Left lung (tissue), 10 donors: Measurements from ENCODE around the gene FAXDC2. TPM values are rescaled to one million over a fixed set of nuclear protein-coding genes. Genes with fewer than 3 reads are reported as not detected.
A peak's percentile ranks its signal among the peaks of the same experiment; 100 is the strongest.

ENCODE experiments used
- ATAC-seq: fragments of 200-7000 bp; cut with Tn5 transposase; one replicate; pipeline ENCODE4 v1.9.1; 2020; ENCODE audit warnings: moderate library complexity
- DNase-seq, 4 donors: peaks; one replicate each; pipeline ENCODE4 v3.0.0-alpha.2; 2013 to 2020
- H3K27ac ChIP-seq, 2 donors: fragments of 200-600 bp; sonication (generic) in 1 of 2; one replicate each; pipeline versions ENCODE4 v1.5.0 to v1.8.0; 2020 to 2021
- H3K27me3 ChIP-seq, 2 donors: fragments of 200-600 bp; sonication (generic) in 1 of 2; one replicate each; pipeline versions ENCODE4 v1.5.0 to v1.8.0; 2020 to 2021
- H3K36me3 ChIP-seq, 2 donors: fragments of 200-600 bp; sonication (generic) in 1 of 2; one replicate each; pipeline versions ENCODE4 v1.5.0 to v1.8.0; 2020 to 2021
- H3K4me1 ChIP-seq, 2 donors: fragments of 200-600 bp; one replicate each; pipeline ENCODE4 v1.8.0; 2021
- H3K4me3 ChIP-seq, 2 donors: fragments of 200-600 bp; sonication (generic) in 1 of 2; one replicate each; pipeline versions ENCODE4 v1.5.0 to v1.8.0; 2020 to 2021; ENCODE audit warnings: mild to moderate bottlenecking in 1 of 2
- H3K9me3 ChIP-seq, 2 donors: fragments of 200-600 bp; sonication (generic) in 1 of 2; one replicate each; pipeline versions ENCODE4 v1.5.0 to v1.8.0; 2020 to 2021
- intact Hi-C, 2 donors: fragments of 100-400 bp; cut with DNase I; formaldehyde crosslinking; loops; one replicate each; pipeline versions ENCODE4 v1.11.2 to v1.14.2; 2022
- polyA plus RNA-seq, 6 donors: library from polyadenylated mRNA; unstranded; fragments of 120-200 nt; gene quantifications; one replicate each; pipeline ENCODE4 v1.2.1, GENCODE V29; 2013; ENCODE audit not compliant: insufficient read length in 6 of 6
- total RNA-seq, 2 donors: library from RNA; stranded (reverse); fragmentation: NEBNext Ultra II Directional; extraction: Animal tissue kit (Norgen Biotek cat#: 25700); gene quantifications; one replicate each; pipeline ENCODE4 v1.2.1, GENCODE V29; 2021
- TF ChIP-seq, protein P1 (sequence below), 2 donors: fragments of 200-600 bp; sonication (generic) in 1 of 2; IDR thresholded peaks; one replicate each; pipeline versions ENCODE4 v1.5.0 to v1.8.0; 2021; ENCODE audit warnings: antibody characterized with exemption in 2 of 2
- donor health status: DM: no; HTN: yes; CAD: no.
- donor health status: DM: no; HTN: no; CAD: no.

The FAXDC2 gene
- total and polyA plus RNA-seq, 8 donors, result 17.9 to 55.3 (median 37.0) TPM

DNA sequence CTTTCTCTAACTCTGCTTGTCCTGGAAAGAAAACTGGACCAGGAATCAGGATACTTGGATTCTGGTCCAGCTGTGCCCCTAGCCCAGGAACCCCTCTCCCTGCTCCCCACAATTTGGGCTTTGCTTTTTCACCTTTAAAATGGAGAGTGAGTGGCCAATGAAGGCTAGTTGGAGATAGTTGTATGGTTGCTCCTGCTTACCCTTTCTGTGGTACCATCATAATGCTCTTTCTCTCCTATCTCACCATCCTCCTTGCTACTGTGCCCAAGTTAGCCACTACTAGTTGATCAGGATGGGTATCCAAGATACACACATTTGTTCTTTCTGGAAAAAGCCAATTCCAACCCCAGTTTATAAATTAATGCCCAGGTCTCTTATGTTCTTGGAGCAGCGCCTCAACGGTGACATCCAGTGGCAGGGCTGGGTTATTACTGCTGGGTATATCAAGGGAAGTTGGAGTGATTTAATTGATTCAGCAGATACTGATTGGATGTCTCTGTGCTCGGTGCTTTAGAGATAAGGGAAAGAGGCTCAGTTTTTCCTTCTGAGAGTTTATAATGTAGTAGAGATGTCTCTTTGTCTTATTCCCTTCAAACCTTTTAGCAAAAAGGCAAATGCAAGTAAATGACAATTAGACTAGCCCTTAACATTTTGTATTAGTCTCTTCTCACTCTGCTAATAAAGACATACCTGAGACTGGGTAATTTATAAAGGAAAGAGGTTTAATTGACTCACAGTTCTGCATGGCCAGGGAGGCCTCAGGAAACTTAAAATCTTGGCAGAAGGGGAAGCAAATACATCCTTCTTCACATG lies 38.5 kb downstream of the FAXDC2 start:
- Histone ChIP-seq H3K27ac (no peak overlapping the region), H3K36me3 (peaks cover 0 to 99% of the 10 kb centered on the region in 2 donors), H3K9me3 (no peaks in the 10 kb centered on the region), H3K4me1 (peaks cover 0 to 16% of the 10 kb centered on the region in 2 donors), H3K27me3 (no peaks in the 10 kb centered on the region), H3K4me3 (no peak overlapping the region)
- TF ChIP-seq, protein P1, sequence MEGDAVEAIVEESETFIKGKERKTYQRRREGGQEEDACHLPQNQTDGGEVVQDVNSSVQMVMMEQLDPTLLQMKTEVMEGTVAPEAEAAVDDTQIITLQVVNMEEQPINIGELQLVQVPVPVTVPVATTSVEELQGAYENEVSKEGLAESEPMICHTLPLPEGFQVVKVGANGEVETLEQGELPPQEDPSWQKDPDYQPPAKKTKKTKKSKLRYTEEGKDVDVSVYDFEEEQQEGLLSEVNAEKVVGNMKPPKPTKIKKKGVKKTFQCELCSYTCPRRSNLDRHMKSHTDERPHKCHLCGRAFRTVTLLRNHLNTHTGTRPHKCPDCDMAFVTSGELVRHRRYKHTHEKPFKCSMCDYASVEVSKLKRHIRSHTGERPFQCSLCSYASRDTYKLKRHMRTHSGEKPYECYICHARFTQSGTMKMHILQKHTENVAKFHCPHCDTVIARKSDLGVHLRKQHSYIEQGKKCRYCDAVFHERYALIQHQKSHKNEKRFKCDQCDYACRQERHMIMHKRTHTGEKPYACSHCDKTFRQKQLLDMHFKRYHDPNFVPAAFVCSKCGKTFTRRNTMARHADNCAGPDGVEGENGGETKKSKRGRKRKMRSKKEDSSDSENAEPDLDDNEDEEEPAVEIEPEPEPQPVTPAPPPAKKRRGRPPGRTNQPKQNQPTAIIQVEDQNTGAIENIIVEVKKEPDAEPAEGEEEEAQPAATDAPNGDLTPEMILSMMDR (IDR thresholded peaks at IDR 0.05), result peak; percentile 68 to 93
- intact Hi-C loops, result loop anchor here in 1 of 2 donors (5.0 kb wide), 1 partner anchor 160 kb away; no protein-coding TSS in a partner anchor
- ATAC-seq (peak; percentile 89), DNase-seq (peak in 3 of 4 donors; percentile 33 to 67 (median 52))

DNA sequence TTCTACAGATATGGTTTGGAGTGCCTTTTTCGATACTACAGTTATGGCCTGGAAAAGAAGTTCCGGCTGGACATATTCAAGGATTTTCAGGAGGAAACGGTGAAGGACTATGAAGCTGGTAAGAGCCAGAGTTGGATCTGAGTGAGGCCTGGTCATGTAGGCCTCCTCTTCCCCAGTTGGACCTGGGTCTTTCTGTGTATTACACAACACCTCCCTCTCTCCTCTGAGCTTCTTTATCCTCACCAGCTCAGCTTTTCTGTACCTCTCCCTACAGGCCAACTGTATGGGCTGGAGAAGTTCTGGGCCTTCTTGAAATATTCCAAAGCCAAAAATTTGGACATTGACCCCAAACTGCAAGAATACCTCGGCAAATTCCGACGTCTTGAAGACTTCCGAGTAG lies 39.2 kb downstream of the FAXDC2 start:
- ATAC-seq (no peak), DNase-seq (no peak)
- peaks cover 0 to 16% of the 10 kb centered on the region in 2 donors for H3K4me1 ChIP-seq
- H3K9me3 ChIP-seq, result no peaks in the 10 kb centered on the region
- H3K27ac ChIP-seq, result no peak overlapping the region
- peaks cover 0 to 99% of the 10 kb centered on the region in 2 donors for H3K36me3 ChIP-seq
- intact Hi-C loops, result loop anchor here in 1 of 2 donors (5.0 kb wide), 1 partner anchor 159 kb away; no protein-coding TSS in a partner anchor
- TF ChIP-seq, protein P1 (IDR thresholded peaks at IDR 0.05), result no peak
- H3K27me3 ChIP-seq, result no peaks in the 10 kb centered on the region
- H3K4me3 ChIP-seq, result no peak overlapping the region

DNA sequence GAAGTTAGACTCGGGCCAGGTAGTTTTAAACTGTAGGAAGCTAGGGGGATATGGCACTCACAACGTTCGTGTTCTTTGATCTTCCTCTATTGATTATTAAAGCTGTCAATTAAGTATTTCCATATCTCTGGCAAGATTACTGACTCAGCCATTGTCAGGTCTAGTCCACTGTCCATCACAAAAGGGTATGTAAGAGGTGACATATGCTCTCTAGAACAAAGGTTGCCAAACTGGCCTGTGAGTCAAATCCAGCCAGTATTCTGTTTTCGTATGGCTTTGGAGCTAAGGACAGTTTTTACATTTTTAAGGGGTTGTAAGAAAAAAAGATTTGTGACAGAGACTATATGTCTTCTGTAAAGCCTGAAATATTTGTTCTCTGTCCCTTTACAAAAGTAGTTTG lies 44.2 kb downstream of the FAXDC2 start:
- TF ChIP-seq, protein P1 (IDR thresholded peaks at IDR 0.05), result no peak
- Histone ChIP-seq H3K4me3 (no peak overlapping the region), H3K36me3 (peaks cover 0 to 99% of the 10 kb centered on the region in 2 donors), H3K27me3 (no peaks in the 10 kb centered on the region), H3K4me1 (peaks cover 0 to under 1% of the 10 kb centered on the region in 2 donors), H3K27ac (no peak overlapping the region), H3K9me3 (no peaks in the 10 kb centered on the region)
- intact Hi-C loops, result no loop called here
- ATAC-seq (no peak), DNase-seq (no peak)

DNA sequence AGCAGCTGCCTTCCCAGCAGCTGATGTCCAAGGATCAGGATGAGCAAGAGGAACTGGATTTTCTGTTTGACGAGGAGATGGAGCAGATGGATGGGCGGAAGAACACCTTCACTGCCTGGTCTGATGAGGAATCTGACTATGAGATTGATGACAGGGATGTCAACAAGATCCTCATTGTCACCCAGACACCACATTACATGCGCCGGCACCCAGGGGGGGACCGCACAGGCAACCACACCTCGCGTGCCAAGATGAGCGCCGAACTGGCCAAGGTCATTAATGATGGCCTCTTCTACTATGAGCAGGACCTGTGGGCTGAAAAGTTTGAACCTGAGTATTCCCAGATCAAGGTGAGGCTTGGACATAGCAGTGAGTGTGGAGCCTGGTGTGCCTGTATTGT lies 48.4 kb downstream of the FAXDC2 start:
- H3K27me3 ChIP-seq, result no peaks in the 10 kb centered on the region
- ATAC-seq, result no peak
- intact Hi-C loops, result no loop called here
- no peak overlapping the region for H3K27ac ChIP-seq
- peaks cover 0 to 99% of the 10 kb centered on the region in 2 donors for H3K36me3 ChIP-seq
- no peak overlapping the region for H3K4me3 ChIP-seq
- H3K4me1 ChIP-seq, result no peaks in the 10 kb centered on the region
- TF ChIP-seq, protein P1 (IDR thresholded peaks at IDR 0.05), result no peak
- no peaks in the 10 kb centered on the region for H3K9me3 ChIP-seq
- DNase-seq, result no peak

DNA sequence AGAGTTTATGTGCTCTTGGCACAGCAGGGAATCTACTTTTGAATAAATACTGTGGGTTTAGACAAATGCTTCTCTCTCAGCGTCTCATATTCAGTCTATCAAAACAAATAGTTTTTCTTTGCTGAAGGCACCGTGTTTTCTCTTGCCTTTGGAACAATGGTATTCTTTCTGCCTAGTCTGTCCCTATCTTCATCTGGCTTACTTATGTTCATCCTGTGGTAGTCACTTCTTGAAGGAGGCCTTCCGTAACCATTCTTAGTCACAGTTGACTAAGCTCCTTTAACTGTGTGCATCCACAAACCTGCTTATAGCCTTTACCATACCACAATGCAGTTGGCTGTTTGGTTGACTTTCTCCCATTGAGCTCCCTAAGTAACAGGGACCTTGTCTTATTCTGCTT lies 49.3 kb downstream of the FAXDC2 start:
- Histone ChIP-seq H3K27ac (no peak overlapping the region), H3K4me1 (no peaks in the 10 kb centered on the region), H3K4me3 (no peak overlapping the region), H3K27me3 (no peaks in the 10 kb centered on the region), H3K36me3 (peaks cover 0 to 99% of the 10 kb centered on the region in 2 donors), H3K9me3 (no peaks in the 10 kb centered on the region)
- no peak for ATAC-seq
- TF ChIP-seq, protein P1 (IDR thresholded peaks at IDR 0.05), result no peak
- no peak for DNase-seq
- intact Hi-C loops, result no loop called here
